ENCODE measurements around the gene SEPTIN5.

- TF ChIP-seq CTCF (conservative IDR thresholded peaks at IDR 0.05), result no peak
- no peak for TF ChIP-seq EZH2 (IDR thresholded peaks at IDR 0.05; ENCODE audit: low read depth)
These were observed 6.7 kb upstream of the SEPTIN5 start for GRCh38 chr22:19707347-19708290.

Measured in PC-9 (cell line).